IMR-90 (cell line): ENCODE results near the gene ART4. TPM values are rescaled to one million over a fixed set of nuclear protein-coding genes. Genes with fewer than 3 reads are reported as not detected.

Experiments
- ATAC-seq: fragments of 200-7000 bp; cut with Tn5 transposase; 2 replicates; pipeline ENCODE4 v1.9.1; 2020; ENCODE audit warnings: low read depth, mild to moderate bottlenecking, moderate library complexity
- BruUV-seq: library from RNA; stranded (reverse); fragments of 400-500 nt; replicated peaks from 2 replicates; lab custom pipeline; 2021; lab: Mats Ljungman, UMichigan
- CTCF ChIA-PET: fragments of 300-600 bp; formaldehyde crosslinking; extraction: SDS; loops from one replicate; lab custom pipeline; 2021; ENCODE audit warnings: antibody characterized with exemption; lab: Yijun Ruan, JAX
- POLR2A ChIA-PET: fragments of 300-600 bp; sonication (Branson Sonifier 250); formaldehyde crosslinking; loops from one replicate; lab custom pipeline; 2022; ENCODE audit warnings: antibody characterized with exemption; ENCODE audit not compliant: unreplicated experiment; lab: Charles Lee
- DNase-seq: peaks from one replicate; pipeline ENCODE4 v3.0.0; 2013
- H2AFZ ChIP-seq: replicated peaks from 2 replicates; pipeline ENCODE3; 2013; ENCODE audit warnings: low read length, mild to moderate bottlenecking; ENCODE audit not compliant: poor library complexity
- H2AK5ac ChIP-seq: 2 replicates; pipeline ENCODE4 v1.6.1; 2013; ENCODE audit warnings: low read depth, low read length, inconsistent platforms
- H2AK9ac ChIP-seq: replicated peaks from 2 replicates; pipeline ENCODE3; 2013; ENCODE audit warnings: mild to moderate bottlenecking, low read depth, low read length, moderate library complexity; ENCODE audit not compliant: poor library complexity
- H2BK120ac ChIP-seq: 2 replicates; pipeline ENCODE4 v1.6.1; 2013; ENCODE audit warnings: low read depth, low read length, inconsistent platforms
- H2BK15ac ChIP-seq: 3 replicates; pipeline ENCODE4 v1.6.1; 2013; ENCODE audit warnings: low read depth, low read length, inconsistent platforms
- H2BK20ac ChIP-seq: 2 replicates; pipeline ENCODE4 v1.6.1; 2013; ENCODE audit warnings: low read depth, mild to moderate bottlenecking, inconsistent platforms, low read length, moderate library complexity
- H2BK5ac ChIP-seq: 2 replicates; pipeline ENCODE4 v1.6.1; 2013; ENCODE audit warnings: mild to moderate bottlenecking, low read depth, low read length, inconsistent platforms; ENCODE audit not compliant: poor library complexity, severe bottlenecking
- H3K14ac ChIP-seq: replicated peaks from 2 replicates; pipeline ENCODE4 v1.6.1; 2013; ENCODE audit warnings: low read depth, low read length, inconsistent platforms
- H3K18ac ChIP-seq: 2 replicates; pipeline ENCODE4 v1.6.1; 2013; ENCODE audit warnings: low read depth, low read length, control low read depth
- H3K23ac ChIP-seq: 2 replicates; pipeline ENCODE4 v1.6.1; 2013; ENCODE audit warnings: low read depth, low read length, inconsistent platforms
- H3K27ac ChIP-seq: 2 replicates; pipeline ENCODE4 v1.5.1; 2013; ENCODE audit warnings: mild to moderate bottlenecking, control low read depth, low read length; ENCODE audit not compliant: insufficient read depth
- H3K27me3 ChIP-seq: 2 replicates; pipeline ENCODE4 v1.6.1; 2013; ENCODE audit warnings: low read length; ENCODE audit not compliant: control insufficient read depth, insufficient read depth
- H3K36me3 ChIP-seq: 2 replicates; pipeline ENCODE4 v1.6.1; 2013; ENCODE audit warnings: low read length, mixed read lengths; ENCODE audit not compliant: control insufficient read depth, insufficient read depth
- H3K4ac ChIP-seq: 2 replicates; pipeline ENCODE4 v1.6.1; 2013; ENCODE audit warnings: low read depth, low read length, inconsistent platforms
- H3K4me1 ChIP-seq: 2 replicates; pipeline ENCODE4 v1.6.1; 2013; ENCODE audit warnings: low read length, mixed read lengths; ENCODE audit not compliant: control insufficient read depth, insufficient read depth
- H3K4me2 ChIP-seq: 2 replicates; pipeline ENCODE4 v1.6.1; 2013; ENCODE audit warnings: low read depth, mild to moderate bottlenecking, control low read depth, low read length, moderate library complexity
- H3K4me3 ChIP-seq: 2 replicates; pipeline ENCODE4 v1.5.1; 2013; ENCODE audit warnings: low read depth, mild to moderate bottlenecking, control low read depth, low read length, moderate library complexity; ENCODE audit not compliant: insufficient read depth
- H3K56ac ChIP-seq: 2 replicates; pipeline ENCODE4 v1.6.1; 2013; ENCODE audit warnings: low read length, inconsistent platforms; ENCODE audit not compliant: insufficient read depth; ENCODE audit errors: extremely low read depth
- H3K79me1 ChIP-seq, 2 experiments: 2 replicates each; pipeline ENCODE4 v1.6.1; 2013; ENCODE audit warnings: low read length in 2 of 2, inconsistent platforms in 1 of 2, low read depth in 1 of 2
- H3K9ac ChIP-seq: 2 replicates; pipeline ENCODE4 v1.6.1; 2013; ENCODE audit warnings: low read depth, low read length, control low read depth
- H3K9me1 ChIP-seq: 2 replicates; pipeline ENCODE4 v1.6.1; 2013; ENCODE audit warnings: low read length, inconsistent platforms; ENCODE audit not compliant: insufficient read depth
- H3K9me3 ChIP-seq: 2 replicates; pipeline ENCODE4 v1.6.1; 2013; ENCODE audit warnings: low read length; ENCODE audit not compliant: control insufficient read depth, insufficient read depth
- H4K20me1 ChIP-seq: 2 replicates; pipeline ENCODE4 v1.6.1; 2013; ENCODE audit warnings: low read length, inconsistent platforms; ENCODE audit not compliant: insufficient read depth
- H4K5ac ChIP-seq: 2 replicates; pipeline ENCODE4 v1.6.1; 2013; ENCODE audit warnings: mild to moderate bottlenecking, low read depth, low read length, control low read depth
- H4K8ac ChIP-seq, 2 experiments: 2 replicates each; pipeline ENCODE4 v1.6.1; 2013; ENCODE audit warnings: low read depth in 2 of 2, low read length in 2 of 2, control low read depth in 1 of 2, inconsistent platforms in 1 of 2
- H4K91ac ChIP-seq: 2 replicates; pipeline ENCODE4 v1.6.1; 2013; ENCODE audit warnings: low read depth, low read length, inconsistent platforms; ENCODE audit not compliant: insufficient read depth
- BHLHE40 ChIP-seq: fragments of 150-350 bp; IDR thresholded peaks from 2 replicates; pipeline ENCODE4 v1.6.1; 2016; ENCODE audit warnings: mild to moderate bottlenecking, low read depth, low read length
- CEBPB ChIP-seq: IDR thresholded peaks from 2 replicates; pipeline ENCODE4 v1.6.1; 2012; ENCODE audit warnings: low read depth, low read length, improper control_type of control experiment
- CHD1 ChIP-seq: IDR thresholded peaks from 2 replicates; pipeline ENCODE4 v1.6.1; 2012; ENCODE audit warnings: low read depth, low read length, improper control_type of control experiment
- CTCF ChIP-seq: conservative IDR thresholded peaks from 2 replicates; pipeline ENCODE4 v1.5.1; 2012; ENCODE audit warnings: mild to moderate bottlenecking, low read depth, low read length, improper control_type of control experiment
- ELK1 ChIP-seq: fragments of 150-350 bp; IDR thresholded peaks from 2 replicates; pipeline ENCODE4 v1.6.1; 2016; ENCODE audit warnings: low read depth, mild to moderate bottlenecking, low read length, moderate library complexity, borderline replicate concordance
- FOS ChIP-seq: fragments of 150-350 bp; IDR thresholded peaks from 2 replicates; pipeline ENCODE4 v1.6.1; 2016; ENCODE audit warnings: low read depth, low read length
- MAFK ChIP-seq: IDR thresholded peaks from 2 replicates; pipeline ENCODE4 v1.6.1; 2012; ENCODE audit warnings: low read depth, low read length, improper control_type of control experiment
- MAZ ChIP-seq: IDR thresholded peaks from 2 replicates; pipeline ENCODE4 v1.6.1; 2012; ENCODE audit warnings: low read depth, mild to moderate bottlenecking, low read length, improper control_type of control experiment, moderate library complexity, borderline replicate concordance
- MXI1 ChIP-seq: IDR thresholded peaks from 2 replicates; pipeline ENCODE4 v1.6.1; 2012; ENCODE audit warnings: low read depth, mild to moderate bottlenecking, low read length, moderate library complexity, borderline replicate concordance
- NFE2L2 ChIP-seq: fragments of 150-350 bp; IDR thresholded peaks from 2 replicates; pipeline ENCODE4 v1.6.1; 2016; ENCODE audit warnings: low read depth, mild to moderate bottlenecking, low read length
- POLR2A ChIP-seq: IDR thresholded peaks from 2 replicates; pipeline ENCODE4 v1.6.1; 2012; ENCODE audit warnings: mild to moderate bottlenecking, low read depth, low read length
- RAD21 ChIP-seq: IDR thresholded peaks from 2 replicates; pipeline ENCODE4 v1.6.1; 2012; ENCODE audit warnings: low read length, improper control_type of control experiment
- RCOR1 ChIP-seq: IDR thresholded peaks from 2 replicates; pipeline ENCODE4 v1.6.1; 2012; ENCODE audit warnings: mild to moderate bottlenecking, low read length, improper control_type of control experiment; ENCODE audit not compliant: insufficient replicate concordance
- RFX5 ChIP-seq: IDR thresholded peaks from 2 replicates; pipeline ENCODE4 v1.8.0; 2012; ENCODE audit warnings: low read depth, mild to moderate bottlenecking, low read length, moderate library complexity
- SMC3 ChIP-seq: fragments of 150-350 bp; IDR thresholded peaks from 2 replicates; pipeline ENCODE4 v1.6.1; 2016; ENCODE audit warnings: low read depth, mild to moderate bottlenecking, antibody characterized with exemption, low read length, moderate library complexity
- USF2 ChIP-seq: fragments of 150-350 bp; IDR thresholded peaks from 2 replicates; pipeline ENCODE4 v1.6.1; 2017; ENCODE audit warnings: mild to moderate bottlenecking, antibody characterized with exemption, low read length, low read depth
- WGBS, 2 experiments: methylation state at CpG; one replicate each; pipeline versions ENCODE4 v1.1.5 to v1.1.7; 2013; ENCODE audit warnings: missing lambda C conversion rate in 2 of 2; ENCODE audit not compliant: insufficient read length in 1 of 2; ENCODE audit errors: extremely low coverage in 2 of 2; 5-methylcytosine and 5-hydroxymethylcytosine counted together
- dilution Hi-C: fragments of 300-500 bp; cut with HindIII; formaldehyde crosslinking; loops from one replicate; pipeline ENCODE4 v1.14.3; 2018; ENCODE audit warnings: low sequenced_read_pairs; ENCODE audit not compliant: unreplicated experiment
- in situ Hi-C: fragments of 300-500 bp; cut with MboI; formaldehyde crosslinking; loops from 3 replicates; pipeline ENCODE4 v1.14.3; 2019; ENCODE audit warnings: low sequenced_read_pairs, inconsistent platforms, mixed read lengths
- intact Hi-C: fragments of 100-400 bp; cut with micrococcal nuclease; formaldehyde crosslinking; loops from 2 replicates; pipeline ENCODE4 v1.10.0; 2022
- polyA plus RNA-seq, 3 experiments: library from polyadenylated mRNA; depleted of rRNA; stranded (reverse); fragments of >200 nt; gene quantifications; 2 replicates each; pipeline ENCODE4 v1.2.3, GENCODE V29; 2012; ENCODE audit warnings: low replicate concordance in 1 of 3
- total RNA-seq: library from RNA; depleted of rRNA; stranded (reverse); fragments of >200 nt; gene quantifications from 2 replicates; pipeline ENCODE4 v1.2.3, GENCODE V29; 2012

ART4 gene
- total and polyA plus RNA-seq, 2 of the 4 experiments (the other 2 are of a cell fraction): not detected

GRCh38 chr12:14826491-14826890 is 16.8 kb downstream of the ART4 start:
- H2BK20ac ChIP-seq: no peak overlapping the region
- H3K9ac ChIP-seq: no peak overlapping the region
- no peaks in the 10 kb centered on the region for H3K27me3 ChIP-seq
- H2AK9ac ChIP-seq: no peak overlapping the region
- no peak overlapping the region for H3K27ac ChIP-seq
- no peak overlapping the region for H4K5ac ChIP-seq
- no peak overlapping the region for H2AFZ ChIP-seq
- no TSS peak for BruUV-seq
- no peak for ATAC-seq
- ChIA-PET POLR2A (no interaction called here), CTCF (interaction anchor here (1.4 kb wide), 1 partner anchor 15 kb away, joined by 3 read pairs; no protein-coding TSS in a partner anchor)
- no peak overlapping the region for H3K23ac ChIP-seq
- H3K4me3 ChIP-seq: no peak overlapping the region
- no peak overlapping the region for H2AK5ac ChIP-seq
- H4K8ac ChIP-seq: no peak overlapping the region
- no peak for DNase-seq
- H4K20me1 ChIP-seq: no peaks in the 10 kb centered on the region
- no peak overlapping the region for H2BK15ac ChIP-seq
- no peak overlapping the region for H2BK120ac ChIP-seq
- no peak overlapping the region for H2BK5ac ChIP-seq
- no peak for TF ChIP-seq CTCF
- TF ChIP-seq POLR2A: no peak
- TF ChIP-seq MAFK: no peak
- no peak for TF ChIP-seq FOS
- TF ChIP-seq RCOR1: no peak
- TF ChIP-seq NFE2L2: no peak
- no peak for TF ChIP-seq RAD21
- no peak for TF ChIP-seq ELK1
- no peak for TF ChIP-seq RFX5
- no peak for TF ChIP-seq SMC3
- TF ChIP-seq BHLHE40: no peak
- TF ChIP-seq USF2: no peak
- TF ChIP-seq CEBPB: no peak
- no peak for TF ChIP-seq MXI1
- no peak for TF ChIP-seq CHD1
- no peak for TF ChIP-seq MAZ
- H3K9me1 ChIP-seq: 0 out of 2 replicates have a peak, but pooled peaks cover 3% of the 10 kb centered on the region
- no peak overlapping the region for H3K4ac ChIP-seq
- H4K91ac ChIP-seq: no peak overlapping the region
- H3K56ac ChIP-seq: no peak overlapping the region
- H3K4me1 ChIP-seq: no peaks in the 10 kb centered on the region
- dilution Hi-C loops (no loop called here), in situ Hi-C loops (no loop called here), intact Hi-C loops (no loop called here)
- 77% methylated on average over 3 of the region's 5 CpGs; no CpG with 5 or more reads in 1 of the 2 experiments for WGBS, 2 experiments
- H3K4me2 ChIP-seq: no peak overlapping the region
- H3K14ac ChIP-seq: no peak overlapping the region
- no peak overlapping the region for H3K18ac ChIP-seq
- no peaks in the 10 kb centered on the region for H3K9me3 ChIP-seq
- no peaks in the 10 kb centered on the region for H3K36me3 ChIP-seq
- H3K79me1 ChIP-seq: no peaks in the 10 kb centered on the region
